Stimulated activated CD4-positive, alpha-beta T cell treated with anti-CD3 and anti-CD28 coated beads, Interleukin-2, amount 100 ng/mL, for 24 hours (primary cell): ENCODE results near the gene PJA2.
"Not testable (repeated sequence)": the region's sequence is repeated elsewhere in the genome, so short reads cannot be mapped to it uniquely, and the experiment has no call there.

Experiments
- DNase-seq, 2 donors: peaks; one replicate each; pipeline ENCODE4 v3.0.0-alpha.2; 2020

The PJA2 gene, protein sequence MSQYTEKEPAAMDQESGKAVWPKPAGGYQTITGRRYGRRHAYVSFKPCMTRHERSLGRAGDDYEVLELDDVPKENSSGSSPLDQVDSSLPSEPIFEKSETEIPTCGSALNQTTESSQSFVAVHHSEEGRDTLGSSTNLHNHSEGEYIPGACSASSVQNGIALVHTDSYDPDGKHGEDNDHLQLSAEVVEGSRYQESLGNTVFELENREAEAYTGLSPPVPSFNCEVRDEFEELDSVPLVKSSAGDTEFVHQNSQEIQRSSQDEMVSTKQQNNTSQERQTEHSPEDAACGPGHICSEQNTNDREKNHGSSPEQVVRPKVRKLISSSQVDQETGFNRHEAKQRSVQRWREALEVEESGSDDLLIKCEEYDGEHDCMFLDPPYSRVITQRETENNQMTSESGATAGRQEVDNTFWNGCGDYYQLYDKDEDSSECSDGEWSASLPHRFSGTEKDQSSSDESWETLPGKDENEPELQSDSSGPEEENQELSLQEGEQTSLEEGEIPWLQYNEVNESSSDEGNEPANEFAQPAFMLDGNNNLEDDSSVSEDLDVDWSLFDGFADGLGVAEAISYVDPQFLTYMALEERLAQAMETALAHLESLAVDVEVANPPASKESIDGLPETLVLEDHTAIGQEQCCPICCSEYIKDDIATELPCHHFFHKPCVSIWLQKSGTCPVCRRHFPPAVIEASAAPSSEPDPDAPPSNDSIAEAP

DNA sequence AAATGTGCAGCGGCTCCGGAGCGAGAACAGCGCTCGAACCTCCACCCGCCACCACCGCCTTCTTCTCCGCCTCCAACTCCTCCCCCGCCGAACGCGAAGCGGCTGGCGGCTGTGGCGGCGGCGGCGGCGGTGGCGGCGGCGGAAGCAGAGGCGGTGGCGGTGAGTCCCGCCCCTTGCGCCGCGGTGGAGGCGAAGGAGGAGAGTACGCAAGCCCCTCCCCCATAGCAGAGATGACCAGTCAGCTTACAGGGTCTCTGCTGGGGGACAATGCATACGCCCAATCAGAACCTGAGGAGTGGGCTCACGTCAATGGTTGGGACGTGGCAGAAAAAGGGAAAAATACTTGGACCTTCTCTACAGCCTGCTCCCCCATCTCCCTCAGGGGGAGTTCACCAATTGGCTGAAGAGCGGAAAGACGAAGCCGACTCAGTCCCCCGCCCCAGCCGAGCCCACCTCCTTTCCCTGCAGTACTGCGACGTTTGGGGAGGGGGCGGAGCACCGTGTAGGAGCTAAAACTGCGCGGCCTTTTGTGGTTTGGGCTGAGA, at the start of gene PJA2:
TSS of gene PJA2 (minus strand) at position 131 of the 545 bp plus-strand sequence. CDS start 26,541 bp downstream, outside the sequence.
- DNase-seq, result peak; percentile 95 to 96

DNA sequence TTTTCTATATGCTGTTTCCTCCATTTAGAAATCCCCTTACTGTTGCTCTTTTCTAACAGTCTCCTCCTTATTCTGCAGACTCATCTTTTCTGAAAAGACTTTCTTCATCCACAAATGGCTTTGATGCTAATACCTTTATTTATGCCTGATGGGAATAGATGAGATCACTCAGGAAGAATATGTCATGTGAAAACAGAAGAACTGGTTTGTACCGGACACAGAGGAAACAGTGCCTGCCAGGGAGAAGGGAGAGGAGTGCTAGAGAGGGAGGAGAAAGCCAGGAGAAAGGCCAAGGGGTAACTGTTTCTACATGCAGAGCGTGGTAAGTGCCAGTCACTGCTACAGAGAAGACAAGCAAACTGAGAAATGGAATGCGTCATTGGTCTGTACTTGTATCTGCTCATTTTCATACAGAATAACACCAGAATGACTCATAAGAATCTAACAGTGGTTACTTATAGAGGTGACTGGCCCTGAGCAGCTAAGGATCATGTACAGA, 45.9 kb upstream of the PJA2 start:
- DNase-seq, result peak in 1 of 2 donors; percentile 6

DNA sequence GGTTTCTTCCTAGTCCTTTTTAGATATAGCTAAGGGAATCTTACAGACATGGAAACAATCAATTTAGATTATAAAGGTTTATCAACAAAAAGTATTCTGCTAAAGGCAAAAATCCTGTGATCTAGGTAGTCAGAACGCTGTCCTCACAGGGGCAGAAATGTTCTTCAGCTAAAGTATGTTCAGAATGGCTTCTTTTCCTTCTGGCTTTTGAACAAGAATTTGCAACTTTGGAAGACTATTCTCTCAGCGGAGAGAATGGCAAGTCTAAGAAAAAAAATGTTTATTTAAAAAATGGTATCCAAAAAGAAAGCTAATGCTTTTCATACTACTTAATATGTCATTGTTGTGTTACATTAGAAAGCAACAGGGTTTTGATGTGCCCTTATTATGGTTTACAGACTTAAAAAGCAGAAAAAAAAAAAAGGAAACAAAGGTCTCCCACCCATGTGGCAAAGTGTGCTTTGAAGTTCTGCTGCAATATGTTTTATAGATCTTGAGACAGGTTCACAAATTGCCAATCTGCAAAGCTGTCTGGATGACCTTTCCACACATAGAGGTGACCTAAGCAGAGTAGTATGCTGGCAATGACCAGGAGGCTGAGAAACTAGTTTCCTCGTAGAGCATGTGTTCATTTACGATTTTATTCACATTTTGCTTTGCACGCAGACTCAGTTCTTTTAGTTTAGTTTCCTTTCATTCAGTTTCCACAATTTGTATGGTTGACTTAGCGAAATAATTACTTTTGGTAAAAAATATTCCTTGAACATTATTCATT, 45.1 kb upstream of the PJA2 start:
- DNase-seq, result no peak

DNA sequence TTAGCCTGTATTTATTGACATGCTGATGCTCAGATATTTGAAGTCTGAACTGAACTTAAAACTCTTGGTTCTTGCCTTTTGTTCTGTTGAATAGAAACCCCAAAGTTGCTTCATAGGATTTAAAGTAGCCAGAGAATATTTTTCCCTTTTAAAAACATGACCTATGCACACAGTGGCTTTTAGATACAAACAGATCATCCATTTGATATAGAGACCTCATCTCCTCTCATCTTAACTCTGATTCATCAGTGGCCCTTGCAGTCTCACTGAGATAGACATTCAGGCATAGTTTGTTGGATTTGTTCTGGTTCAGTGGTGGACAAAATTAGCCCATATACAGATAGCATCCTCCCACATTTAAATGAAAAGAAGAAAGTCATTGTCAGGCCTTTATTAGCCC, 43.5 kb upstream of the PJA2 start:
- DNase-seq, result no peak

DNA sequence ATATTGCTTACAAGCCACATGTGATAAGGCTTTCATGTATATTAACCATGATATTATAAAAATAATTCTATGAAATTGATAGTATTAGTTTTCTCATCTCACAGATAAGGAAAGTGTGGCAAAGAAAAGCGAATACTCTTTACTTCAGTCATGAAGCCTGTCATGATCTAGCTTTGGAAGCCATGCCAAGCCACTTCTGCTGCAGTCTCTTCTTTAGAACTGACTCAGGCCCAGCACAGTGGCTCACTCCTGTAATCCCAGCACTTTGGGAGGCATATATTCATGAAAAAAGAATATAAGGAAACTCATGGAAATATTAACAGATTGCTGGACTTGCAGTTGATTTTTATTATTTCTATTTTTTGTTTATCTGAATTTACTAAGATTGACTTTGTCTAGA, 42.9 kb upstream of the PJA2 start:
- DNase-seq, result no peak

DNA sequence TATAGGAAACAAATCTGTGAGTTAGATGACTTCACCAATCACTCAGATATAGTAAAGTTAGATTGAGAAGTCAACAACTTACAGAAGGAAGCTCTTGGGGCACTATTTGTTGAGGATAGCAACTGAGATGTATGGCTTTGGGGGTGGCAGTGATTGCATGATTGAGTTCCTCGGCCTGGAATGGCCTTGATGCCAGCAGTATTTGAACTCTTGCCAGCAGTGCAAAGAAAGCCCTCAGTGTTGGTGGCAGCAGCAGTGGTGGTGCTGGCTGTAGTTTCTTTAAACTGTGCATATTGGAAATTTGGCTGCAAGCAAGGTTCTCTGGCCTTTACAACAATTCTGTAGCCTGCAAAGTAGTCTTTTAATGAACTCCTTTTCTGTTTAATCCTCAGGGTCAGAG, 41.4 kb upstream of the PJA2 start:
- DNase-seq, result no peak

DNA sequence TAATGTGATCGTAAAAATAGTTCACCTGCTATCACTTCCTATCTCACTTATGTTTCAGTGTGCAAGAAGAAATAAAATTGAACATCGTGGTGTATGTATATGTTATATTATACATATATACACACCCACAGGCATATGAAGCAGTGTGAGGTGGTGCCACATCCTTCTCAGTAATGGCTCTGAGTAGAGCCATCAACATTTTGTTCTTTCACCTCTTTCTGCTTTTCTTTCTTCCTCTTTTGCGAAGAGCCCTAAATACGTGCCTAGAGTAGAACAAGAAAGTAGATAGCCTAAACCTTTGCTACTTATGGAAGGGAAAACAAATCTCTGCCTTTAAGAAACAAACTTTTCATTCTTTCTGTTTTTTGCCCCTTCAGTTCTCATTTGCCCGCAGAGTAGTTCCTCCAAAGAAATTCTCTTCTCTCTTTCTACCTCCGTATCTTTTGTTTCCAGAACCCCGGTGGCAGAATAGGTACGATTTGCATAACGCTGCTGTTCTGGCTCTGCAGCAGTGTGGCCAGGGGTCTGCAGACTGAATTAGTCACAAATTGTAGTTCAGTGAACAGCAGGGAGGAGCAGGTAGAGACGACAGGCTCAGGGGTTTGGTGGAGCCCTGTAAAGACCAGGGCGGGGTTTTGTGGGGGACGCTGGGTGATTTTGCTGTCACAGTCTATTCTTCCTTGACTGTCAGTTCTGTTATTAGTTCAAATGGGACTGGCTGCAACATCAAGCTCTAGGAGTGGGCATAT, 40.5 kb upstream of the PJA2 start:
- DNase-seq, result no peak

DNA sequence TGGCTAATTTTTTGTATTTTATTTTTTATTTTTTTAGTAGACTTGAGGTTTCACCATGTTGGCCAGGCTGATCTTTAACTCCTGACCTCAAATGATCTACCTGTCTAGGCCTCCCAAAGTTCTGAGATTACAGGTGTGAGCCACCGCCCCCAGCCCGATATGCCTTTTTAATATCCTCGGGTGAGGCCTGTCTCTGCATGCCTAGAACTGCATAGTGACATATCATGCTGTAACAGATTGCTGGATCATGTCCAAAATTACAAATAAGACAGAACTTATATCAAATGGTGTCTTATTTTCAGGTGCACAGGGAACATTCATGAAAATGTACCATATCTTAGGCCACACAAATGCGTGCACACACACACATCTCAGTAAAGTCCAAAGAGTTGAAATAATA, 39.1 kb upstream of the PJA2 start:
- DNase-seq, result no peak

DNA sequence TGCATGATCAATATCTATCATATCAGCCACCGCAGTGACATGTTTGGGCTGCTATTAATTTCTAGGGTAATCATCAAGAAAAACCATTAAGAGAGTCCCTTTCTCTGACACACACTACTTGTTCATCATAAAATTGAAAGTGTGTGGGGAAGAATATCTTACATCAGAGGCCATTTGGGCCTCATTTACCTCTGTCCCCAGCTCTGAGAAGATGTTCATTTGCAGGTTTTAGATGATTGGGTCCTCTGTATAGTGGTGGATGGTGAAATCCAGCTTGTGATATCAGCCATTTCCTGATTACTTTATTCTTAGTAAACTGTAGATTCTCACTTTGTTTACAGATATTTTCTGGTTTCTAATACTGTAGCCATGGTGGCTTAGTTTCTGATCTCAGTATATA, 29.8 kb upstream of the PJA2 start:
- DNase-seq, result no peak

DNA sequence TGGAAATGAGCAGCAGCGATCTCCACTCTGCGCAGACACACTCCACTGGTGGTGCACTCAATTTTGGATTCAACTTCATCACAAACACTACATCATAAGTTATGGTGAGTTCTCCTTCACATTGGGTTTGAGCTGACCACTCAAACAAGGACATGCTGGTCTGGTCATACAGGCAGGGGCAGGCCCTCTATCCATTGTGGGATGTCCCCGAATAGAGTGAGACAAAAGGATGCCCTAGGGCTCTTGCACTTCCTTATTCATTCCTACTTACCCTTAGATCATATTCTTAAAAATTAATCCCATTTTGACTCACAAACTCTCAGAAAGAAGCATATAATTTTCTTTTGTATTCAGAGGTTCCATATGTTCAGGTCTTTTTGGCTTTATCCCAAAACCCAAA, 16.3 kb upstream of the PJA2 start:
- no peak for DNase-seq

DNA sequence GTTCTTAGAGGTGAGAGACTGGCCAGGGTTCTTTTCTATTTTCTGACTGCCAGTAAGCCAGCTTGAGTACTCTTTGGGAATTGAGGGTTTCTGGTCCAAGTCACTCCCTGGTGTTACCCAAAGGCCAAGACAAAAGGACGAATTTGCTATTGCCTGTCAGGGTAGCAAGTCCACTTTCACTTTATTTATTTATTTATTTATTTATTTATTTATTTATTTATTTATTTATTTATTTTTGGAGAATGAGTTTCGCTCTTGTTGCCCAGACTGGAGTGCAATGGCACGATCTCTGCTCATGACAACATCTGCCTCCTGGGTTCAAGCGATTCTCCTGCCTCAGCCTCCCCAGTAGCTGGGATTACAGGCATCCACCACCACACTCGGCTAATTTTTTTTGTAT, 15.7 kb upstream of the PJA2 start:
- DNase-seq, result not testable (repeated sequence)

DNA sequence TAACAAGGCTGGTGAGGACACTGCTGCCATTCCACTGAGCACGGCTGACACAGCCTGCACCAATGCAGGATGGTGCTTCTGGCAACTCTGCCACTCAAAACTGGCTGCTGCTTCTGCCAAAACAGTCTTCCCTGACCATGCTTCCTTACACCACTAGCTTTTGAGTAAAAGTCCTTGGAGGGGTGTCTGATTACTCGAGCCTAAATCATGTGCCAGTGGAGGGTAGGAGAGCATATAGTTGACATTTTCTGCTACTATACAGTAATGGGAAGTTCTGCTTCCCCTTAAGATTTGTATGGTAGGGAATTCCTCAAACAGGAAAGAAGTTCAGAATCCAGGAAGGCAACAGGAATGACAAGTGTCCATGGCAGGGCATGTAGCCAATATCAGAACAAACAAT, 12.2 kb upstream of the PJA2 start:
- no peak for DNase-seq

DNA sequence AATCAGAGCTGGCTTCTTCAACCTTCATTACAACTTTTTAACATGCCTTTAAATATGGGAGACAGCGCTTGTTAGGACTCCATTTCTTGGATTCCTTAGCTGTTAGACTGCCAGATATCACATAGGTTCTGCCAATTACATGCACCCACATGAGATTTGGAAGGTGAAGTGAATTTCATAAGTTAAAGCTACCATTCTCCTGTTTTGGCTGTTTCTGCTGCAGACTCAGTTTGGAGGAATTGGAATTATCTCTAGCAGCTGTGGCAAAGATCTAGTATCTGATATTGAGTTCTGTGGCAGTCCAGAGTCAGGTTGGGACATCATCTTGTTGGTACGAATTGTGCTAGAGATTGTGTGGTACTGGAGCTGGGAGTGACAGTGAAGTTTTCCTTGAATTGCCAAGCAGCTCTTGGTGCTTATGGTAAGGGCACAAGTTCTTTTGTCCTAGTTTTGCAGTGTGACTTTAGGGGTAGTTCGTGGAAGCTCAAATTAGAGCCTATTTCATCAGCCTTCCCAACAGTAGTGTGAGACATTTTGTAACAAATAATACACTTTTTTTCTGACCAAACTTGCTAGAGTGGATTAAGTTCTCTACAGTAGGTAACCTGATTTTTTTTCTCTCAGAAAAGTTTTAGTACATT, 9.1 kb upstream of the PJA2 start:
- DNase-seq, result no peak

DNA sequence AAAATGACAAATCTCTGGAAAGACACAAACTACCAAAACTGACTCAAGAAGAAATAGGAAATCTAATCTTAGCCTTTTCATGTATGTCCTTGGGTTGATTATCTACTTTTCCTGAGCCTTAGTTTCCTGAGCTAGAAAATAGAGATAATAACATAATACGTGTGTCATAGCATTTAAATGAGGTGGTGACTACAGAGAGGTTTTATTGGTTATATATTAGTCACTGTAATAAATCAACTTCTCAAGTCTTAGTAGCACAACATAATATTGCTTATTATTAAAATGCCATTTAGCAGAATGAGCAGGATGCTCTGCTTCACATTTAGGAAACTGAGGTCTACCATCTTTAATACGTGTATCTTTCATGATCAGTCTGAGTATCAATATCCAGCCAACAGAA, 7.1 kb upstream of the PJA2 start:
- no peak for DNase-seq

DNA sequence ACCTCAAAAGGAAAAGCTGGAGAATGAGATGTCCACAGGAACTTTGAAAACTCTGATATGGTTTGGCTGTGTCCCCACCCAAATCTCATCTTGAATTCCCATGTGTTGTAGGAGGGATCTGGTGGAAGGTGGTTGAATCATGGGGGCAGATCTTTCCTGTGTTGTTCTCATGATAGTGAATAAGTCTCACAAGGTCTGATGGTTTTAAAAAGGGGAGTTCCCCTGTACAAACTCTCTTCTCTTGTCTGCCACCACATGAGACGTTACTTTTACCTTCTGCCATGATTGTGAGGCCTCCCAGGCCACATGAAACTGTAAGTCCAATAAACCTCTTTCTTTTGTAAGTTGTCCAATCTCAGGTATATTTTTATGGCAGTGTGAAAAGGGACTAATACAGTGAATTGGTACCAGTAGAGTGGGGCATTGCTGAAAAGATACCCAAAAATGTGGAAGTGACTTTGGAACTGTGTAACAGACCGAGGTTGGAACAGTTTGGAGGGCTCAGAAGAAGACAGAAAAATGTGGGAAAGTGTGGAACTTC, 4.2 kb upstream of the PJA2 start:
- not testable (repeated sequence) for DNase-seq

DNA sequence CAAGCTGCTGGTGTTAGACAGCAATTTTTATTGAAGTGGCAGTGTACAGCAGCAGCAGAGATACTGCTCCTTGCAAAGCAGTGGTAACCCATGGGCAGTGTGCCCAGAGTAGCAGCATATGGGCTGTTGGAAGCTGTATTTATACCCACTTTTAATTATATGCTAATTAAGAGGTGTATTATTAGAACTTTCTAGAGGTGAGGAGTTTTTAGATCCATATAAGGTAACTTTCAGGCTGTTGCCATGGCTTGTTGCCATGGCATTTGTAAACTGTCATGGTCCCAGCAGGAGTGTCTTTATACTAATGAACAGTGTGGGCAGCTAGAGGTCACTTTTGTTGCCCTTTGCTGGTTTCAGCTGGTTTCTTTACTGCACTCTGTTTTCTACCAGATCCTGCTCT, 3.7 kb upstream of the PJA2 start:
- no peak for DNase-seq

DNA sequence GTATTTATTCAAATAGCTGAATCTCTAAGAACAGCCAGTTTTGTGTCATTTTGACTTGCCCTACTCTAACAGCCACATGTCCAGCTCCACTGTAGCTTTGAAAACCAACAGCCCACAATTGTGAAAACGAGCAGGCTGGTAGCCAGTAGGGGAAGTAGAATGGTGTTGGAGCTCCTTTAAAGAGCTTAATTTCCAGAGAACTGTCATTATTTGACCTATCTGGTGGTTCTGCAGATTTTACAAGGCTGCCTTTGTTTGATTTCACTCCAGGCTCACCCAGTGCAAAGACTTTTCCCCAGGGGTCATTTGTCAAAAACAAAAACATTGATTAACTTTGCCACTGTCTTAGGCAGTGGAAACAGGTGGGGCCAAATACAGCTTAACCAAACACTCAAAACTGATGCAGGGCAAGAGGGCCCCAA, 3.2 kb upstream of the PJA2 start:
- no peak for DNase-seq

DNA sequence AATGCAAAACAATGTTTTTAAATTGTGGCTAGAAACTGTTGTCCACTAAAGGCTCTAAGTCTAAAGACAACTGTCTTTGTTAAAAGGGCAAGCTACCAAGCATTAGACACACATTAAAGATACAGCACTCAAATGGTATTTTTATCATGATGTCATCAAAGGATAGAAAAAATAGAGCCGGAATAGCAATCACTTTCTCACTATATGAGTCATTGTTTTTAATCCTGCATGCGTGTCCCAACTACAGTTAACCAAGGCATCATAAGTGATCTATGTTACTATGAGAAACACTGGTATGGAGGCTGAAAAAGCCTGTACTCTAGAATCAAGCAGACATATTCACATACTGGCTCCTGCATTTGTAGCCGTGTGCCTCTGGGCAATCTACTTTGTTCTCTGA, 1.9 kb upstream of the PJA2 start:
- no peak for DNase-seq

DNA sequence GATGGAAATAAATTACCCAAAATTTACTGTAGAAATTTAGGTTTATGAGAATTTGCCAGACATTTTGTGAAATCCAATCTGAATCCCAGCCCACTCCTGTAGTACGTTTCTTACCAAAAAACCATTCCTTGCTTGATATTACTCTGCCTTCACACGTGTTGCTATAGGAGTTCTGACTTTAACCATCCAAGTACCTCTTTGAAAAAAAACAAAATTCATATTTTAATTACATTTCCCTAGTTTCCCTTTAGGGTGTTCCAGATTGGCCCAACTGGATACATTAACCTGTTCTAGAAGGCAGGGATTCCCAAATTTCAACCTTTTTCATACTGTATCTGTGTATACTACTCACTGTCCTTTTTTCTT, 1.4 kb upstream of the PJA2 start:
- DNase-seq, result no peak

DNA sequence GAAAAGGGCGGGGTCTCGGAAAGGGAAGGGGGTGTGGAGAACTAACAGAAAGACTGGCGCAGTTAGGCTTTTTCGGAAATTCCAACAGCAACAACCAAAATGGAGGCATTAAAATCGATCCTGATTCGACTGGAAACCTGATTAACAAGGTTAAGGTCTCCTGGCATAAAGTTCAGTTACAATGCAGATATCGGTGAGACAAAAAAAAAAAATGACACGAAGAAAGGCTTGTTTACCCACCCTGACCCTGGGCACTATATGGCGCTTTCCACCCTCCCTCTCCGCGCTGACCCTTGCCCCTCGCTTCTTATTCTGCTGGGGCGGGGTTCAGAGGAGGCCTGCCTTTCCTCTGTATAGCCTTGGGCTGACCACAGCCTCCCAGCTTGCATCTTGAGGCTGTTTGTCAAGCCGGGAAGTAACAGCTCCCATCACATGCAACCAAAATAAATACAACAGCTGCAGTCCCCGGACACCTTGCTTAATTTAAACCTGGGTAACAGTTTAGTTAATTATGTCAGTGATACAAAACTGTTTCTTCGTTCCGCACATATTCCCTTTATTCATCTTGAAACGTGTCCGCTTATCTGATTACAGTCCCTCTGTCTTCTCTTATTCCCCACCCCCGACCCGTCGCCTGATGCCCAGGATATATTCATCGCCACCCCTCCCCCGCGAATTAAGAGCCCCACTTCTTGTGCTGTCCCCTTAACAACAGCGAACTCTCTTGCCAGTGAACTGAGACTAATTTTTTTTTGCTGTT, 795 bp upstream of the PJA2 start:
- peak; percentile 24 to 26 for DNase-seq
